Measurements from ENCODE around the gene PAQR8.

GRCh38 chr6:52420668-52421358 is 58.9 kb downstream of the PAQR8 start:
- TF ChIP-seq CTCF (conservative IDR thresholded peaks at IDR 0.05; ENCODE audit: low read depth, low read length) = no peak
- no peak for TF ChIP-seq EZH2phosphoT487 (IDR thresholded peaks at IDR 0.05; ENCODE audit: borderline replicate concordance, low read length)

All from PC-3 (cell line).